HFF-Myc (cell line): Measurements from ENCODE around the gene MCRIP2.
A peak's percentile ranks its signal among the peaks of the same experiment; 100 is the strongest.

ENCODE experiments used
- DNase-seq: peaks from one replicate; pipeline ENCODE4 v3.0.0-alpha.2; 2011; ENCODE audit warnings: low read depth; ENCODE audit errors: extremely low read depth
- H3K4me3 ChIP-seq: replicated peaks from 2 replicates; pipeline ENCODE4 v1.5.1; 2011; ENCODE audit warnings: low read depth, mild to moderate bottlenecking, control low read depth, low read length
- CTCF ChIP-seq: IDR thresholded peaks from 2 replicates; pipeline ENCODE4 v1.5.1; 2012; ENCODE audit warnings: mild to moderate bottlenecking, low read depth, low read length, control low read depth; ENCODE audit errors: missing control alignments

The MCRIP2 gene

GRCh38 chr16:638034-638543 is 3.5 kb upstream of the MCRIP2 start:
- no peak for DNase-seq
- no peak for TF ChIP-seq CTCF
- no peak overlapping the region for H3K4me3 ChIP-seq

GRCh38 chr16:638836-639235 is 2.8 kb upstream of the MCRIP2 start:
- DNase-seq, result no peak
- H3K4me3 ChIP-seq, result no peak overlapping the region

GRCh38 chr16:640614-641013 is 1.0 kb upstream of the MCRIP2 start:
- TF ChIP-seq CTCF, result no peak
- H3K4me3 ChIP-seq, result peak overlapping the region; percentile 55; the same call in 1 of the 2 replicates

More at GRCh38 chr16:638836-639235, 2.8 kb upstream of the MCRIP2 start:
- no peak for TF ChIP-seq CTCF

GRCh38 chr16:642189-643049 is 791 bp downstream of the MCRIP2 start:
- no peak for TF ChIP-seq CTCF
- no peak for DNase-seq
- peak overlapping the region; percentile 55 for H3K4me3 ChIP-seq

More at GRCh38 chr16:640614-641013, 1.0 kb upstream of the MCRIP2 start:
- DNase-seq, result no peak

GRCh38 chr16:643050-643368 is 1.4 kb downstream of the MCRIP2 start:
- peak overlapping the region; percentile 55 for H3K4me3 ChIP-seq
- no peak for TF ChIP-seq CTCF
- no peak for DNase-seq

- TF ChIP-seq CTCF, result no peak
- no peak for DNase-seq
- no peak overlapping the region for H3K4me3 ChIP-seq
These were observed 2.9 kb downstream of the MCRIP2 start for GRCh38 chr16:644556-644955.
